Sigmoid colon (tissue), 7 donors: ENCODE measurements around the gene BDKRB2. TPM values are rescaled to one million over a fixed set of nuclear protein-coding genes. Genes with fewer than 3 reads are reported as not detected.

ENCODE experiments used
- DNase-seq: peaks from one replicate; pipeline ENCODE4 v3.0.0-alpha.2; 2019
- H3K27ac ChIP-seq, 4 donors: fragments of 200-600 bp; sonication (generic); one replicate each; pipeline ENCODE4 v1.5.1; 2016 to 2019; ENCODE audit warnings: mild to moderate bottlenecking in 1 of 4
- H3K27me3 ChIP-seq, 3 donors: fragments of 200-600 bp; sonication (generic); one replicate each; pipeline ENCODE4 v1.5.1; 2019; ENCODE audit warnings: mild to moderate bottlenecking in 1 of 3
- H3K36me3 ChIP-seq, 4 donors: fragments of 200-600 bp; sonication (generic); one replicate each; pipeline ENCODE4 v1.5.1; 2016 to 2019
- H3K4me1 ChIP-seq, 4 donors: fragments of 200-600 bp; sonication (generic); one replicate each; pipeline ENCODE4 v1.5.1; 2017 to 2019
- H3K4me3 ChIP-seq, 4 donors: fragments of 200-600 bp; sonication (generic); one replicate each; pipeline ENCODE4 v1.5.1; 2017 to 2019; ENCODE audit warnings: mild to moderate bottlenecking in 2 of 4, moderate library complexity in 1 of 4
- H3K9me3 ChIP-seq, 4 donors: fragments of 200-600 bp in 3 of 4; sonication (generic) in 3 of 4; one replicate each; pipeline versions ENCODE4 v1.5.1 to v1.6.1; 2013 to 2019
- EP300 ChIP-seq, 4 donors: sonication (generic); formaldehyde crosslinking; IDR thresholded peaks; one replicate each; pipeline ENCODE4 v1.6.1; 2017; ENCODE audit warnings: antibody characterized with exemption in 4 of 4
- POLR2A ChIP-seq, 2 donors: fragments of 450-650 bp; IDR thresholded peaks; one replicate each; pipeline ENCODE4 v1.6.1; 2016; ENCODE audit warnings: antibody characterized with exemption in 2 of 2, mild to moderate bottlenecking in 2 of 2, moderate library complexity in 2 of 2
- POLR2AphosphoS5 ChIP-seq, 4 donors: sonication (generic); formaldehyde crosslinking; IDR thresholded peaks; one replicate each; pipeline ENCODE4 v1.6.1; 2017; ENCODE audit warnings: antibody characterized with exemption in 4 of 4
- WGBS, 2 donors: extraction: QIAGEN DNeasy Blood & Tissue Kit; methylation state at CpG; one replicate each; pipeline ENCODE4 v1.1.7; 2013; 5-methylcytosine and 5-hydroxymethylcytosine counted together
- intact Hi-C: fragments of 100-400 bp; cut with DNase I; formaldehyde crosslinking; loops from one replicate; pipeline ENCODE4 v1.15.1; 2023
- polyA plus RNA-seq, 3 donors: library from polyadenylated mRNA; stranded (reverse); fragments of 200-250 nt; gene quantifications; one replicate each; pipeline ENCODE4 v1.2.3, GENCODE V29; 2013
- total RNA-seq, 4 donors: library from RNA; depleted of rRNA; stranded (reverse); fragments of >200 nt; gene quantifications; one replicate each; pipeline ENCODE4 v1.1.0, GENCODE V29; 2016
- TF ChIP-seq, protein P1 (sequence below), 4 experiments: fragments of 450-650 bp in 3 of 4; fragments of 200-600 bp in 1 of 4; IDR thresholded peaks; one replicate each; pipeline ENCODE4 v1.5.1; 2016 to 2019; ENCODE audit warnings: antibody characterized with exemption in 4 of 4, mild to moderate bottlenecking in 3 of 4, moderate library complexity in 2 of 4
- donor health status: healthy with polysubstance abuse.
- donor health status: Bipolar disorder and iron deficiency.
- donor health status: healthy.

The BDKRB2 gene
- total and polyA plus RNA-seq, 7 donors: 1.8 to 10.8 (median 4.5) TPM

DNA sequence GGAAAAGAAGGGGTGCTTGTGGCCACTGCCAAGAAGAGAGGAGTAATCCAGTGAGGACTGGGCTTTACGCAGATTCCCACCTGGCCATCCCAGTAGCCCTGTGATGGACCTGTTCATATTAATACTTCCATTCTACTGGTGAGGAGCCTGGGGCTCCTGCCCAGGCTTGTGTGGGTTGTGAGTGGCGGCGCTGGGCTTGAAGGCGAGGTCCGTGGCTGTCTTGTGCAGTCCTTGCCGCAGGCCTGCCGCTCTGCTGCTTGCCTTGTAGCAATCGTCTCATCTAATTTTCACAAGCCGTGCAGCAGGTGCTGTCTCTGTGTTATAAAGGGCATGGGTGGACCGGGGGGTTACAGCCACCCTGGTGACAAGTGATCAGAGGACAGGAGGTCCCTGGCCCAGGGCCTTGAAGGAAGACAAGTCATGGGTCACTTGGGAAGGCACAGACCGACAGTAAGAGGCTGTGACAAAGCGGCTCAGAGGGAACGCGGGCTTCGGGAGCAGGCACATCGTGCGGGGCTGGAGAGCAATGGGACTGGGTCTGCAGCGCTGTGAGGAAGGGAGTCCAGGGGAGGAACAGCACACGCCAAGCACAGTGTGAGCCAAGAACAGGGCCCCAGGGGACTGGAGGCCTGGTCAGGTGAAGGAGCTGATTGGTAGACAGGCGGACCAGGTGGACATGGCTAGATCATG is 7.3 kb upstream of the BDKRB2 start:
- no peaks in the 10 kb centered on the region for H3K27me3 ChIP-seq
- no peaks in the 10 kb centered on the region for H3K9me3 ChIP-seq
- WGBS, 2 donors: 95 to 96% methylated on average over 20 of the region's 20 CpGs
- intact Hi-C loops: no loop called here
- no peak for DNase-seq
- H3K36me3 ChIP-seq: no peaks in the 10 kb centered on the region
- H3K4me3 ChIP-seq: no peak overlapping the region
- no peak for TF ChIP-seq POLR2A (IDR thresholded peaks at IDR 0.05)
- TF ChIP-seq, protein P1, sequence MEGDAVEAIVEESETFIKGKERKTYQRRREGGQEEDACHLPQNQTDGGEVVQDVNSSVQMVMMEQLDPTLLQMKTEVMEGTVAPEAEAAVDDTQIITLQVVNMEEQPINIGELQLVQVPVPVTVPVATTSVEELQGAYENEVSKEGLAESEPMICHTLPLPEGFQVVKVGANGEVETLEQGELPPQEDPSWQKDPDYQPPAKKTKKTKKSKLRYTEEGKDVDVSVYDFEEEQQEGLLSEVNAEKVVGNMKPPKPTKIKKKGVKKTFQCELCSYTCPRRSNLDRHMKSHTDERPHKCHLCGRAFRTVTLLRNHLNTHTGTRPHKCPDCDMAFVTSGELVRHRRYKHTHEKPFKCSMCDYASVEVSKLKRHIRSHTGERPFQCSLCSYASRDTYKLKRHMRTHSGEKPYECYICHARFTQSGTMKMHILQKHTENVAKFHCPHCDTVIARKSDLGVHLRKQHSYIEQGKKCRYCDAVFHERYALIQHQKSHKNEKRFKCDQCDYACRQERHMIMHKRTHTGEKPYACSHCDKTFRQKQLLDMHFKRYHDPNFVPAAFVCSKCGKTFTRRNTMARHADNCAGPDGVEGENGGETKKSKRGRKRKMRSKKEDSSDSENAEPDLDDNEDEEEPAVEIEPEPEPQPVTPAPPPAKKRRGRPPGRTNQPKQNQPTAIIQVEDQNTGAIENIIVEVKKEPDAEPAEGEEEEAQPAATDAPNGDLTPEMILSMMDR (IDR thresholded peaks at IDR 0.05): no peak
- TF ChIP-seq POLR2AphosphoS5 (IDR thresholded peaks at IDR 0.05): no peak
- TF ChIP-seq EP300 (IDR thresholded peaks at IDR 0.05): no peak
- H3K27ac ChIP-seq: peak overlapping the region in 1 of 4 donors; percentile 69
- no peaks in the 10 kb centered on the region for H3K4me1 ChIP-seq

DNA sequence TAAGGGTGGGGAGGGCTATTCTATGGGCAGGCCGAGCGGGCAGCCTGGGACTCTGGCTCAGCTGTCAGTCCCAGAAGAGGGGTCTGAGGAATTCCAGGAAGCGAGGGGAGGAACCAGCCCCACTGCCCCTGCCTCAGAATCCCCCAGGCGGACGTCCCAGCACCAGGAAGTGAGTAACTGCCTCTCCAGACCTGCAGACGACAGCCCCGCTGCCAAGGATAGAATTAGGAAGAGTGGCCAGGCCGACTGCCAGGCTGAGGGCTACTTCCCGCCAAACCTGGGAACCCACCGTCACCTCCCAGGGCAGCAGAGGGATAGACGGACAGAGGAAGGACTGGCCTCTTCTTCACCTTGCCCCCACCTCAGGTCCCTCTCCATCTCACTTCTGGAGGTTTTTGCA is 6.7 kb upstream of the BDKRB2 start:
- intact Hi-C loops: no loop called here
- 62 to 79% methylated on average over 11 of the region's 11 CpGs for WGBS, 2 donors

DNA sequence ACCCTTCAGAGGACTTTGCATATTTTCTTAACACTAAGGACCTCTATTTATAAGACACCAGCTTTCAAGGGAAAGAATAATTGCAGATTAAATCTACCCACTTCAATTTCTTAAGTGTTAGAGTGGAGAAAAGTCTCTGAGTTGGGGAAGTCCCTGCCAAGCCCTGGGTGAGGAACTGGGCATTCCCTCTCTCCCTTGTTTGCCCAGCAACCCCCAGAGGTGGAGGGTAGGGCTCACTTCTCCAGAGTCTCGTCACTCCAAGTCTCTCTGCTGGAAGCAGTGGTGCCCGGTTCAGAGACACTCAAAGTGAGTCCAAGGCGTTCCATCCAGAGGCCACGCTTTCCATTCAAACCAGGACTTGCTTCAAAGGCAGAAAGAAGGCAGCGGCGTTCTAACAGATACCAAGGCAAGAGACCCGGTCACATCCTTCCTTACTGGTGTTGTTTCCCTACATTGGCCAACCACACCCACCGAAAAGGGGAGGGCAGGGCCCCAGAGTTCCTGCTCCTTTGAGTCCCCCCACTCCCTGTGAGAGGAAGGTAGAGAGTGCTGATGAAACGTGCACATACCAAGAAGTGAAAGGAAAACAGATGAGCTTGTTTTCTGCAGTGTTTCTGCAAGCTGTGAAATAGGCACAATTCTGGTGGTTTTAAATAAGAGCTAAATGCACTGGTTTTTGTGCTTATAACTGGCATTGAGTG is 6.1 kb upstream of the BDKRB2 start:
- no peak overlapping the region for H3K4me3 ChIP-seq
- intact Hi-C loops: no loop called here
- WGBS, 2 donors: 30 to 33% methylated on average over 9 of the region's 9 CpGs
- no peaks in the 10 kb centered on the region for H3K27me3 ChIP-seq
- H3K27ac ChIP-seq: peak overlapping the region in 2 of 4 donors; percentile 10 to 69
- peaks cover 0 to 2% (median under 1%) of the 10 kb centered on the region in 4 donors for H3K4me1 ChIP-seq
- H3K36me3 ChIP-seq: no peaks in the 10 kb centered on the region
- DNase-seq: no peak
- TF ChIP-seq, protein P1 (IDR thresholded peaks at IDR 0.05): no peak
- TF ChIP-seq POLR2AphosphoS5 (IDR thresholded peaks at IDR 0.05) (no peak), POLR2A (IDR thresholded peaks at IDR 0.05) (no peak), EP300 (IDR thresholded peaks at IDR 0.05) (no peak)
- no peaks in the 10 kb centered on the region for H3K9me3 ChIP-seq

More for the DNA sequence above, 6.7 kb upstream of the BDKRB2 start:
- no peaks in the 10 kb centered on the region for H3K27me3 ChIP-seq
- no peak for DNase-seq
- no peaks in the 10 kb centered on the region for H3K4me1 ChIP-seq
- H3K9me3 ChIP-seq: no peaks in the 10 kb centered on the region
- TF ChIP-seq POLR2A (IDR thresholded peaks at IDR 0.05) (no peak), EP300 (IDR thresholded peaks at IDR 0.05) (no peak), POLR2AphosphoS5 (IDR thresholded peaks at IDR 0.05) (no peak)
- TF ChIP-seq, protein P1 (IDR thresholded peaks at IDR 0.05): no peak
- H3K4me3 ChIP-seq: no peak overlapping the region
- no peaks in the 10 kb centered on the region for H3K36me3 ChIP-seq
- H3K27ac ChIP-seq: peak overlapping the region in 2 of 4 donors; percentile 10 to 69

DNA sequence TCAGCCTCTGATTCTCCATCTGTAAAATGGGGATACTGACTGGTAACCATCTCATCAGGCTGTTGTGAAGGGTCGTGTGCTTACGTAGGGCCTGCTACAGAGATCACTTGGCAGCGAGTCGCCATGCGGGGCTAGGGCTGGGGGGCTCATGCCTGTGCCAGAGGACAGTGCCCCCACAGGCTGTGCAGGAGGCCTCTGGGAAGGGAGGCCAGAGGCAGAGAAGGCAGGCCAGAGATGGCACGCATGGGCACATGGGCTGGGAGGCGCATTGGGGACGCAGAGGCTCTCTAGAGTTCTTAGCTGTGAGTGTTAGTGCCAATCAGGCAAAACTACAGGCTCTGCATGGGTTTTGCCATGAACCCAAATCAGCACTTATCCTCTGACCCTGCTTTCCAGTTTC is 3.5 kb upstream of the BDKRB2 start:
- intact Hi-C loops: no loop called here

More for the DNA sequence above, 3.5 kb upstream of the BDKRB2 start:
- Histone ChIP-seq H3K9me3 (no peaks in the 10 kb centered on the region), H3K27ac (no peak overlapping the region), H3K36me3 (no peaks in the 10 kb centered on the region), H3K4me1 (peaks cover 0 to 27% (median 25%) of the 10 kb centered on the region in 4 donors), H3K4me3 (no peak overlapping the region), H3K27me3 (no peaks in the 10 kb centered on the region)
- DNase-seq: no peak
- TF ChIP-seq, protein P1 (IDR thresholded peaks at IDR 0.05): no peak
- no peak for TF ChIP-seq POLR2A (IDR thresholded peaks at IDR 0.05)
- TF ChIP-seq POLR2AphosphoS5 (IDR thresholded peaks at IDR 0.05): no peak
- TF ChIP-seq EP300 (IDR thresholded peaks at IDR 0.05): no peak
- WGBS, 2 donors: 96% methylated on average over 8 of the region's 8 CpGs
